OCI-LY7 (cell line): ENCODE data around the gene RUNDC3A. TPM values are rescaled to one million over a fixed set of nuclear protein-coding genes. Genes with fewer than 3 reads are reported as not detected.
"Not testable (repeated sequence)": the region's sequence is repeated elsewhere in the genome, so short reads cannot be mapped to it uniquely, and the experiment has no call there.

Source experiments
- BruUV-seq: library from RNA; stranded (reverse); fragments of 400-500 nt; replicated peaks from 2 replicates; lab custom pipeline; 2021; lab: Mats Ljungman, UMichigan
- CTCF ChIA-PET: fragments of 300-600 bp; sonication (Branson Sonifier 250); formaldehyde crosslinking; loops from one replicate; lab custom pipeline; 2022; ENCODE audit warnings: antibody characterized with exemption; ENCODE audit not compliant: unreplicated experiment; lab: Charles Lee
- POLR2A ChIA-PET: fragments of 300-600 bp; sonication (Branson Sonifier 250); formaldehyde crosslinking; loops from one replicate; lab custom pipeline; 2022; ENCODE audit warnings: antibody characterized with exemption; lab: Charles Lee
- DNase-seq: peaks from one replicate; pipeline ENCODE4 v3.0.0-alpha.2; 2015; ENCODE audit warnings: low spot score
- H2AFZ ChIP-seq: fragments of 200-600 bp; sonication (generic), shearing (Covaris generic); 2 replicates; pipeline ENCODE4 v1.6.1; 2014; ENCODE audit warnings: mild to moderate bottlenecking, antibody characterized with exemption, low read length, moderate library complexity
- H3K27ac ChIP-seq: fragments of 200-600 bp; sonication (generic); 2 replicates; pipeline ENCODE4 v1.5.1; 2014; ENCODE audit warnings: mixed run types, low read depth, mild to moderate bottlenecking, moderate library complexity, low read length, inconsistent platforms; ENCODE audit not compliant: poor library complexity, severe bottlenecking
- H3K36me3 ChIP-seq: fragments of 200-600 bp; sonication (generic); 2 replicates; pipeline ENCODE4 v1.6.1; 2014; ENCODE audit warnings: mild to moderate bottlenecking, antibody characterized with exemption, low read length, moderate library complexity, mixed read lengths; ENCODE audit not compliant: insufficient read depth
- H3K4me1 ChIP-seq: fragments of 200-600 bp; sonication (generic); 2 replicates; pipeline ENCODE4 v1.5.1; 2014; ENCODE audit warnings: mild to moderate bottlenecking, low read length; ENCODE audit not compliant: insufficient read depth, poor library complexity, severe bottlenecking
- H3K4me2 ChIP-seq: fragments of 200-600 bp; sonication (generic); 2 replicates; pipeline ENCODE4 v1.6.1; 2014; ENCODE audit warnings: mild to moderate bottlenecking, low read length
- H3K4me3 ChIP-seq: fragments of 200-600 bp; sonication (generic); 2 replicates; pipeline ENCODE4 v1.5.1; 2014; ENCODE audit warnings: mild to moderate bottlenecking, low read depth, low read length; ENCODE audit not compliant: poor library complexity, severe bottlenecking
- H3K79me2 ChIP-seq: fragments of 200-600 bp; sonication (generic); 2 replicates; pipeline ENCODE4 v1.6.1; 2016; ENCODE audit warnings: low read depth, mild to moderate bottlenecking, low read length, moderate library complexity, mixed read lengths; ENCODE audit not compliant: insufficient read depth
- H3K9me2 ChIP-seq: fragments of 200-600 bp; sonication (generic); 2 replicates; pipeline ENCODE4 v1.6.1; 2016; ENCODE audit warnings: mild to moderate bottlenecking, low read length, mixed read lengths; ENCODE audit not compliant: insufficient read depth
- H3K9me3 ChIP-seq: fragments of 200-600 bp; sonication (generic); 2 replicates; pipeline ENCODE4 v1.6.1; 2014; ENCODE audit warnings: mild to moderate bottlenecking, mixed run types, low read length, mixed read lengths
- H4K20me1 ChIP-seq: fragments of 200-600 bp; sonication (generic); 2 replicates; pipeline ENCODE4 v1.6.1; 2014; ENCODE audit warnings: mild to moderate bottlenecking, antibody characterized with exemption, low read length, moderate library complexity, mixed read lengths; ENCODE audit not compliant: insufficient read depth
- CTCF ChIP-seq: fragments of 200-600 bp; sonication (generic); conservative IDR thresholded peaks from 2 replicates; pipeline ENCODE4 v1.5.1; 2014; ENCODE audit warnings: mild to moderate bottlenecking, antibody characterized with exemption, low read length, moderate library complexity, mixed read lengths
- EZH2phosphoT487 ChIP-seq: fragments of 200-600 bp; sonication (generic); IDR thresholded peaks from 2 replicates; pipeline ENCODE4 v1.6.1; 2018; ENCODE audit warnings: low read depth, borderline replicate concordance, mild to moderate bottlenecking, mixed run types, antibody characterized with exemption, low read length, moderate library complexity, mixed read lengths
- intact Hi-C: fragments of 100-400 bp; cut with micrococcal nuclease; formaldehyde crosslinking; loops from one replicate; pipeline ENCODE4 v1.10.0; 2022; ENCODE audit not compliant: unreplicated experiment
- small RNA-seq: library from RNA; depleted of rRNA; stranded (forward); fragments of <200 nt; gene quantifications from one replicate; pipeline ENCODE3, GENCODE V24; 2014
- total RNA-seq, 2 experiments: library from RNA; depleted of rRNA in 1 of 2; stranded (reverse); fragments of >200 nt in 1 of 2; shearing (Covaris generic) in 1 of 2; gene quantifications; 2 replicates each; pipeline ENCODE4 v1.2.3, GENCODE V29; 2014 to 2022

Gene RUNDC3A
- total RNA-seq, 2 experiments from 2014 or later = 0.09 TPM; not detected in 1

- DNase-seq, POLR2A ChIA-PET, BruUV-seq, H3K9me3 ChIP-seq, intact Hi-C loops, H3K36me3 ChIP-seq, H3K79me2 ChIP-seq, H3K4me2 ChIP-seq, H3K9me2 ChIP-seq, H2AFZ ChIP-seq, H4K20me1 ChIP-seq, H3K4me3 ChIP-seq, H3K27ac ChIP-seq: not testable (repeated sequence)
- CTCF ChIA-PET = interaction anchor here (0.6 kb wide), 1 partner anchor 161 kb away, joined by 3 read pairs; no protein-coding TSS in a partner anchor
- peaks cover 29% of the 10 kb centered on the region for H3K4me1 ChIP-seq
Observed at GRCh38 chr17:44365051-44365450, 56.6 kb downstream of the RUNDC3A start.

- Histone ChIP-seq H3K27ac (no peak overlapping the region), H3K9me3 (no peaks in the 10 kb centered on the region), H3K4me1 (peaks cover 6% of the 10 kb centered on the region), H3K79me2 (no peaks in the 10 kb centered on the region), H3K36me3 (no peaks in the 10 kb centered on the region), H4K20me1 (no peaks in the 10 kb centered on the region), H2AFZ (no peak overlapping the region), H3K4me3 (no peak overlapping the region), H3K4me2 (no peak overlapping the region), H3K9me2 (no peaks in the 10 kb centered on the region)
- BruUV-seq = no TSS peak
- TF ChIP-seq EZH2phosphoT487 (no peak), CTCF (no peak)
- CTCF ChIA-PET = no interaction called here
- DNase-seq = no peak
- POLR2A ChIA-PET = interaction anchor here (0.6 kb wide), 1 partner anchor 149 kb away, joined by 3 read pairs; no protein-coding TSS in a partner anchor
- intact Hi-C loops = no loop called here
Observed at GRCh38 chr17:44367231-44367979, 59.0 kb downstream of the RUNDC3A start.

Small RNAs within 50 kb of the gene (small RNA-seq; reads per million reads assigned to genes)
- not detected for gene RF00012
- not detected for gene RN7SL507P
- not detected for gene RNU6-453P

Other genes starting within 250 kb of the RUNDC3A start
- 26.6 and 35.4 TPM in 2 replicates for gene LSM12, start 241.9 kb upstream of the RUNDC3A start, total RNA-seq (2014; rRNA removed; shearing (Covaris generic))
- gene LSM12, start 241.9 kb upstream of the RUNDC3A start, total RNA-seq (2022) = 67.9 and 68.0 TPM in 2 replicates
- 10.7 and 20.6 TPM in 2 replicates for gene G6PC3, start 237.9 kb upstream of the RUNDC3A start, total RNA-seq (2014; rRNA removed; shearing (Covaris generic))
- gene G6PC3, start 237.9 kb upstream of the RUNDC3A start, total RNA-seq (2022) = 41.4 and 46.1 TPM in 2 replicates
- 26.4 and 41.5 TPM in 2 replicates for gene HDAC5, start 185.0 kb upstream of the RUNDC3A start, total RNA-seq (2014; rRNA removed; shearing (Covaris generic))
- gene HDAC5, start 185.0 kb upstream of the RUNDC3A start, total RNA-seq (2022) = 31.4 and 36.3 TPM in 2 replicates
- 10.9 and 13.3 TPM in 2 replicates for gene HROB, start 166.7 kb upstream of the RUNDC3A start, total RNA-seq (2014; rRNA removed; shearing (Covaris generic))
- 24.7 and 27.3 TPM in 2 replicates for gene HROB, start 166.7 kb upstream of the RUNDC3A start, total RNA-seq (2022)
- gene ASB16, start 137.9 kb upstream of the RUNDC3A start, total RNA-seq (2014; rRNA removed; shearing (Covaris generic)) = 0.44 and 0.57 TPM in 2 replicates
- gene ASB16, start 137.9 kb upstream of the RUNDC3A start, total RNA-seq (2022) = 0.30 and 1.7 TPM in 2 replicates
- gene TMUB2, start 121.6 kb upstream of the RUNDC3A start, total RNA-seq (2014; rRNA removed; shearing (Covaris generic)) = 16.0 and 21.3 TPM in 2 replicates
- gene TMUB2, start 121.6 kb upstream of the RUNDC3A start, total RNA-seq (2022) = 21.9 and 25.9 TPM in 2 replicates
- 57.7 and 66.5 TPM in 2 replicates for gene ATXN7L3, start 108.7 kb upstream of the RUNDC3A start, total RNA-seq (2014; rRNA removed; shearing (Covaris generic))
- gene ATXN7L3, start 108.7 kb upstream of the RUNDC3A start, total RNA-seq (2022) = 106 and 107 TPM in 2 replicates
- 155 and 257 TPM in 2 replicates for gene UBTF, start 88.9 kb upstream of the RUNDC3A start, total RNA-seq (2014; rRNA removed; shearing (Covaris generic))
- 215 and 228 TPM in 2 replicates for gene UBTF, start 88.9 kb upstream of the RUNDC3A start, total RNA-seq (2022)
- gene SLC4A1, start 40.5 kb upstream of the RUNDC3A start, total RNA-seq (2014; rRNA removed; shearing (Covaris generic)) = not detected in 2 replicates
- not detected in 2 replicates for gene SLC4A1, start 40.5 kb upstream of the RUNDC3A start, total RNA-seq (2022)
- gene SLC25A39, start 16.2 kb downstream of the RUNDC3A start, total RNA-seq (2014; rRNA removed; shearing (Covaris generic)) = 135 and 156 TPM in 2 replicates
- 142 and 159 TPM in 2 replicates for gene SLC25A39, start 16.2 kb downstream of the RUNDC3A start, total RNA-seq (2022)
- 185 and 203 TPM in 2 replicates for gene GRN, start 36.7 kb downstream of the RUNDC3A start, total RNA-seq (2014; rRNA removed; shearing (Covaris generic))
- 228 and 247 TPM in 2 replicates for gene GRN, start 36.7 kb downstream of the RUNDC3A start, total RNA-seq (2022)
- 3.4 and 8.8 TPM in 2 replicates for gene FAM171A2, start 55.3 kb downstream of the RUNDC3A start, total RNA-seq (2014; rRNA removed; shearing (Covaris generic))
- 4.2 and 4.6 TPM in 2 replicates for gene FAM171A2, start 55.3 kb downstream of the RUNDC3A start, total RNA-seq (2022)
- 0.44 and 0.57 TPM in 2 replicates for gene ITGA2B, start 81.0 kb downstream of the RUNDC3A start, total RNA-seq (2014; rRNA removed; shearing (Covaris generic))
- gene ITGA2B, start 81.0 kb downstream of the RUNDC3A start, total RNA-seq (2022) = 0.46 and 0.63 TPM in 2 replicates
- gene GPATCH8, start 194.8 kb downstream of the RUNDC3A start, total RNA-seq (2014; rRNA removed; shearing (Covaris generic)) = 24.5 and 24.7 TPM in 2 replicates
- 59.1 and 61.1 TPM in 2 replicates for gene GPATCH8, start 194.8 kb downstream of the RUNDC3A start, total RNA-seq (2022)
- gene FZD2, start 248.9 kb downstream of the RUNDC3A start, total RNA-seq (2014; rRNA removed; shearing (Covaris generic)) = 3.7 and 4.4 TPM in 2 replicates
- gene FZD2, start 248.9 kb downstream of the RUNDC3A start, total RNA-seq (2022) = 9.2 and 10.9 TPM in 2 replicates